ENCODE results near the gene SYT8.

DNA sequence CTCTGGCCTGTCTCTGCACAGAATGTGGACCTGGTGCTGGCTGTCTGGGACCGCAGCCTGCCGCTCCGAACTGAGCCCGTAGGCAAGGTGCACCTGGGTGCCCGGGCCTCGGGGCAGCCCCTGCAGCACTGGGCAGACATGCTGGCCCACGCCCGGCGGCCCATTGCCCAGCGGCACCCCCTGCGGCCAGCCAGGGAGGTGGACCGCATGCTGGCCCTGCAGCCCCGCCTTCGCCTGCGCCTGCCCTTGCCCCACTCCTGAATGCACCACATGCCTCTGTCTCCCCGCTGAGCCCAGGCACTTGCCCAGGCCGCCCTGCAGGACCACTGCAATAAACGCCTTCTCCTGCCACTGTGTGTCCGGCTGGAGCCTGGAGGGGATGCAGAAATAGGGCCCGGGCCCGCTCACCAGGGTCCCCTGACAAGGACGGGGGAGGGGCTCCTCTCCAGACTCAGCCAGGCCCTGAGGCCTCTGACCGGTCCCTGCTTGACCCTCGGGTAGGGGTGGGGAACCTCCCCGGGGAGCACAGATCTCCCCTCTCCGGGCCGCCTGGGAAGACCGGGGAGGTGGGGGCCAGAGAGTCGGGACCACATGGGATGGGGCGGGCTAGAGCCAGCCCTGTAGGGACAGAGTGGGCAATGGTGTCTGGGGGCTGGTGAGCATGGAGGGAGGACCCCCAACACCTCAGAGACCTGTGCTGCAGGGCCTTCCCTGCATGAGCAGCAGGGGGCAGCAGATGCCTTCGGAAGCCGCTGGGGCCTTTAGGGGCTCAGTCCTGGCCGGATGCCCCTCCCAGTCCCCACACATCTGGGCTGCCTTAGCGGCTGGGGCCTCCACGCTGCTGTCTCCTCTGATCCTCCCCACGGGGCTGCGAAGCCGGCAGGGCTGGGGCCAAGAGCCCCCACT, 2.6 kb downstream of the SYT8 start:
- TF ChIP-seq SMC3 (conservative IDR thresholded peaks at IDR 0.05; ENCODE audit: poor library complexity) = peak; percentile 82
- TF ChIP-seq, protein P1, sequence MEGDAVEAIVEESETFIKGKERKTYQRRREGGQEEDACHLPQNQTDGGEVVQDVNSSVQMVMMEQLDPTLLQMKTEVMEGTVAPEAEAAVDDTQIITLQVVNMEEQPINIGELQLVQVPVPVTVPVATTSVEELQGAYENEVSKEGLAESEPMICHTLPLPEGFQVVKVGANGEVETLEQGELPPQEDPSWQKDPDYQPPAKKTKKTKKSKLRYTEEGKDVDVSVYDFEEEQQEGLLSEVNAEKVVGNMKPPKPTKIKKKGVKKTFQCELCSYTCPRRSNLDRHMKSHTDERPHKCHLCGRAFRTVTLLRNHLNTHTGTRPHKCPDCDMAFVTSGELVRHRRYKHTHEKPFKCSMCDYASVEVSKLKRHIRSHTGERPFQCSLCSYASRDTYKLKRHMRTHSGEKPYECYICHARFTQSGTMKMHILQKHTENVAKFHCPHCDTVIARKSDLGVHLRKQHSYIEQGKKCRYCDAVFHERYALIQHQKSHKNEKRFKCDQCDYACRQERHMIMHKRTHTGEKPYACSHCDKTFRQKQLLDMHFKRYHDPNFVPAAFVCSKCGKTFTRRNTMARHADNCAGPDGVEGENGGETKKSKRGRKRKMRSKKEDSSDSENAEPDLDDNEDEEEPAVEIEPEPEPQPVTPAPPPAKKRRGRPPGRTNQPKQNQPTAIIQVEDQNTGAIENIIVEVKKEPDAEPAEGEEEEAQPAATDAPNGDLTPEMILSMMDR (IDR thresholded peaks at IDR 0.05; ENCODE audit: poor library complexity, severe bottlenecking) = peak; percentile 78
- TF ChIP-seq, protein P2, sequence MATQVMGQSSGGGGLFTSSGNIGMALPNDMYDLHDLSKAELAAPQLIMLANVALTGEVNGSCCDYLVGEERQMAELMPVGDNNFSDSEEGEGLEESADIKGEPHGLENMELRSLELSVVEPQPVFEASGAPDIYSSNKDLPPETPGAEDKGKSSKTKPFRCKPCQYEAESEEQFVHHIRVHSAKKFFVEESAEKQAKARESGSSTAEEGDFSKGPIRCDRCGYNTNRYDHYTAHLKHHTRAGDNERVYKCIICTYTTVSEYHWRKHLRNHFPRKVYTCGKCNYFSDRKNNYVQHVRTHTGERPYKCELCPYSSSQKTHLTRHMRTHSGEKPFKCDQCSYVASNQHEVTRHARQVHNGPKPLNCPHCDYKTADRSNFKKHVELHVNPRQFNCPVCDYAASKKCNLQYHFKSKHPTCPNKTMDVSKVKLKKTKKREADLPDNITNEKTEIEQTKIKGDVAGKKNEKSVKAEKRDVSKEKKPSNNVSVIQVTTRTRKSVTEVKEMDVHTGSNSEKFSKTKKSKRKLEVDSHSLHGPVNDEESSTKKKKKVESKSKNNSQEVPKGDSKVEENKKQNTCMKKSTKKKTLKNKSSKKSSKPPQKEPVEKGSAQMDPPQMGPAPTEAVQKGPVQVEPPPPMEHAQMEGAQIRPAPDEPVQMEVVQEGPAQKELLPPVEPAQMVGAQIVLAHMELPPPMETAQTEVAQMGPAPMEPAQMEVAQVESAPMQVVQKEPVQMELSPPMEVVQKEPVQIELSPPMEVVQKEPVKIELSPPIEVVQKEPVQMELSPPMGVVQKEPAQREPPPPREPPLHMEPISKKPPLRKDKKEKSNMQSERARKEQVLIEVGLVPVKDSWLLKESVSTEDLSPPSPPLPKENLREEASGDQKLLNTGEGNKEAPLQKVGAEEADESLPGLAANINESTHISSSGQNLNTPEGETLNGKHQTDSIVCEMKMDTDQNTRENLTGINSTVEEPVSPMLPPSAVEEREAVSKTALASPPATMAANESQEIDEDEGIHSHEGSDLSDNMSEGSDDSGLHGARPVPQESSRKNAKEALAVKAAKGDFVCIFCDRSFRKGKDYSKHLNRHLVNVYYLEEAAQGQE (IDR thresholded peaks at IDR 0.05; ENCODE audit: borderline replicate concordance) = no peak

All from neural cell (in vitro differentiated cells).